ENCODE data around the gene SELPLG. TPM values are rescaled to one million over a fixed set of nuclear protein-coding genes. Genes with fewer than 3 reads are reported as not detected.

Gene SELPLG, protein sequence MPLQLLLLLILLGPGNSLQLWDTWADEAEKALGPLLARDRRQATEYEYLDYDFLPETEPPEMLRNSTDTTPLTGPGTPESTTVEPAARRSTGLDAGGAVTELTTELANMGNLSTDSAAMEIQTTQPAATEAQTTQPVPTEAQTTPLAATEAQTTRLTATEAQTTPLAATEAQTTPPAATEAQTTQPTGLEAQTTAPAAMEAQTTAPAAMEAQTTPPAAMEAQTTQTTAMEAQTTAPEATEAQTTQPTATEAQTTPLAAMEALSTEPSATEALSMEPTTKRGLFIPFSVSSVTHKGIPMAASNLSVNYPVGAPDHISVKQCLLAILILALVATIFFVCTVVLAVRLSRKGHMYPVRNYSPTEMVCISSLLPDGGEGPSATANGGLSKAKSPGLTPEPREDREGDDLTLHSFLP
- total RNA-seq = not detected in 2 replicates
- long read RNA-seq = 0 reads

DNA sequence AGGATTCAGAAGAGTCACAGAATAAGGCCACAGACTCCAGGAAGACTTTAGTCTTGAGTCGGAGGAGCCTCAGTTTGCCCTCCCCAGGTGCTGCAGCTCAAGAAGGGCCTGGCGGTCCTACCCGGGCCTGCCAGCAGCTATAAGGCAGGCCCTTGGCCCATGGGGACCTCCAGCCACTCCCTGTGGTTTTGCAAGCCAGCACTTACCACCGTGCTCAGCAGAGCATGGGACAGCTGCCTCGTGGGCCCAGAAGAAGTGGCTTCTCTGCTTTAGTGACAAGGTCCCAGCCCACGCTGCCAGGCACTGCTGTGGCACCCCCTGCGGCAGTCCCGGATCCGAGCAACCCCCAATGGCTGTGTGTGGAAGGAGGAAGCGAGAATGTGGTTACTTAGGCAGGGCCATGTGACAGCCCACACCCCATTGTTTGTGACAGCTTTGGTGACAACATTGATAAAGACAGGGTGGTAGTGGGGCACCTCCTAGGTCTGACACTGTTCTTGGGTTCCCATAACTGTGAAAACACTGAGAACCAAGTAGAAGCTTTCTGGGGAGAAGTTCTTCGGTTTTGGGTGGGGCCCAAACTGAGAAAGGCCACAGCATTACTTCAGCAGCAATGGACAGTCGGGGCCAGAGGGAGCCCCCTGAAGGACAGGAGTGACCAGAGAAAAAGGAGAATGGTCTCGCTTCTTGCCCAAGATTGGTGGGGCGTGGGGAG lies at the start of gene SELPLG:
Gene SELPLG (minus strand): TSS at position 361 of the 715 bp plus-strand sequence. CDS start 9,587 bp downstream, outside the sequence.
- no peak for DNase-seq (ENCODE audit: low spot score, unreplicated experiment)
- H3K27ac Mint-ChIP-seq = no peak within 1 kb of the TSS
- no peak within 1 kb of the TSS for H3K4me3 Mint-ChIP-seq (ENCODE audit: low read depth)
- TF ChIP-seq, protein P1, sequence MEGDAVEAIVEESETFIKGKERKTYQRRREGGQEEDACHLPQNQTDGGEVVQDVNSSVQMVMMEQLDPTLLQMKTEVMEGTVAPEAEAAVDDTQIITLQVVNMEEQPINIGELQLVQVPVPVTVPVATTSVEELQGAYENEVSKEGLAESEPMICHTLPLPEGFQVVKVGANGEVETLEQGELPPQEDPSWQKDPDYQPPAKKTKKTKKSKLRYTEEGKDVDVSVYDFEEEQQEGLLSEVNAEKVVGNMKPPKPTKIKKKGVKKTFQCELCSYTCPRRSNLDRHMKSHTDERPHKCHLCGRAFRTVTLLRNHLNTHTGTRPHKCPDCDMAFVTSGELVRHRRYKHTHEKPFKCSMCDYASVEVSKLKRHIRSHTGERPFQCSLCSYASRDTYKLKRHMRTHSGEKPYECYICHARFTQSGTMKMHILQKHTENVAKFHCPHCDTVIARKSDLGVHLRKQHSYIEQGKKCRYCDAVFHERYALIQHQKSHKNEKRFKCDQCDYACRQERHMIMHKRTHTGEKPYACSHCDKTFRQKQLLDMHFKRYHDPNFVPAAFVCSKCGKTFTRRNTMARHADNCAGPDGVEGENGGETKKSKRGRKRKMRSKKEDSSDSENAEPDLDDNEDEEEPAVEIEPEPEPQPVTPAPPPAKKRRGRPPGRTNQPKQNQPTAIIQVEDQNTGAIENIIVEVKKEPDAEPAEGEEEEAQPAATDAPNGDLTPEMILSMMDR (IDR thresholded peaks at IDR 0.05; ENCODE audit: unreplicated experiment) = no peak
- H3K4me1 Mint-ChIP-seq (ENCODE audit: low read depth) = peaks cover 9% of the 10 kb centered on the region
- H3K36me3 Mint-ChIP-seq (ENCODE audit: insufficient read depth) = no peaks in the 10 kb centered on the region
- H3K9me3 Mint-ChIP-seq (ENCODE audit: low read depth) = no peaks in the 10 kb centered on the region
- H3K27me3 Mint-ChIP-seq = peaks cover 9% of the 10 kb centered on the region

DNA sequence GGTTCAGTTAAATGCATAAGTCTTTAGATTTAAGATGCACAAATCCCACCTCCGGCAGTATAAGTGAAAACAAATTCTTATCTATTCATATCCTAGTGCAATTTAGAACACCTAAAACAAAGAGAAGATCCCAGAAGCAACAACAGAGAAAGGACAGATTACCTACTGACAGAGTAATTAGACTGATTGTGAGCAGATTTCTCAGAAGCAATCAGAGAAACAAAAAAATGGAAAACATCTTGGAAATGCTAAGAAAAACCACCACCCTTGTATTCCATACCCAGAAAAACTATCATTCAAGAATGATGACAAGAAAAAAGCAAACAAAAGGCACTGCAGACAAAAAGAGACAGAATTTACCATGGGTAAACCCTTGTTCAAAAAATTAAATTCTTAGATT lies 47.6 kb upstream of the SELPLG start:
- H3K27me3 Mint-ChIP-seq = no peaks in the 10 kb centered on the region
- TF ChIP-seq, protein P1 (IDR thresholded peaks at IDR 0.05; ENCODE audit: unreplicated experiment) = no peak
- H3K27ac Mint-ChIP-seq = no peak overlapping the region
- DNase-seq (ENCODE audit: low spot score, unreplicated experiment) = no peak
- peaks cover 1% of the 10 kb centered on the region for H3K36me3 Mint-ChIP-seq (ENCODE audit: insufficient read depth)
- no peaks in the 10 kb centered on the region for H3K9me3 Mint-ChIP-seq (ENCODE audit: low read depth)
- peaks cover 7% of the 10 kb centered on the region for H3K4me1 Mint-ChIP-seq (ENCODE audit: low read depth)
- H3K4me3 Mint-ChIP-seq (ENCODE audit: low read depth) = no peak overlapping the region

DNA sequence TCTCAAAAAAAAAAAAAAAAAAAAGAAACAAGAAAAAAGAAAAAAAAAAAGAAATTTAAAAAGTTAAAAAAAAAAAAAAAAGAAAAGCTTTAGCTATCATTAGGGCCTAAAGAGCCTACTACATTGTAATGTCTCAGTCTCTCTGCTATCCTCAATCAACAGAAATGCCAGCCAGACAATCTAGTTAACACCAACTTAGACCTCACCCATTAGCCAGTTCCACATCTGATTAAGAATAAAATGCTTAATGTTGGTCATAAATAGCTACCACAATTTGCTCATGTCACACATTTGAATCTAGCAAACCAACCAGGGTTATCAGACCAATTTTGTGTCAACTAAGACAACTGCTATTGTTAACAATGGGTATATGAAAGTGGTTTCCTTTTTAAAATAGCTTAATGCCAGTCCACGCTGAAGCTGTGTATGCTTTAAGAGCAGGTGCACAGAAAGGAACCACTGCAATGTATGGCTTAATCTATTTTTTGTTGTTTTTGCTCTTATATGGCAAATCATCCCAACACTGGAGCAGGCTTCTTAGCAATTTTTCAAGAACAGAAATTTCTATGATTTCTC lies 45.5 kb upstream of the SELPLG start:
- DNase-seq (ENCODE audit: low spot score, unreplicated experiment) = no peak
- TF ChIP-seq, protein P1 (IDR thresholded peaks at IDR 0.05; ENCODE audit: unreplicated experiment) = no peak
- Mint-ChIP-seq H3K36me3 (ENCODE audit: insufficient read depth) (peaks cover 6% of the 10 kb centered on the region), H3K27me3 (no peaks in the 10 kb centered on the region), H3K4me1 (ENCODE audit: low read depth) (peaks cover 21% of the 10 kb centered on the region), H3K4me3 (ENCODE audit: low read depth) (no peak overlapping the region), H3K27ac (no peak overlapping the region), H3K9me3 (ENCODE audit: low read depth) (no peaks in the 10 kb centered on the region)

DNA sequence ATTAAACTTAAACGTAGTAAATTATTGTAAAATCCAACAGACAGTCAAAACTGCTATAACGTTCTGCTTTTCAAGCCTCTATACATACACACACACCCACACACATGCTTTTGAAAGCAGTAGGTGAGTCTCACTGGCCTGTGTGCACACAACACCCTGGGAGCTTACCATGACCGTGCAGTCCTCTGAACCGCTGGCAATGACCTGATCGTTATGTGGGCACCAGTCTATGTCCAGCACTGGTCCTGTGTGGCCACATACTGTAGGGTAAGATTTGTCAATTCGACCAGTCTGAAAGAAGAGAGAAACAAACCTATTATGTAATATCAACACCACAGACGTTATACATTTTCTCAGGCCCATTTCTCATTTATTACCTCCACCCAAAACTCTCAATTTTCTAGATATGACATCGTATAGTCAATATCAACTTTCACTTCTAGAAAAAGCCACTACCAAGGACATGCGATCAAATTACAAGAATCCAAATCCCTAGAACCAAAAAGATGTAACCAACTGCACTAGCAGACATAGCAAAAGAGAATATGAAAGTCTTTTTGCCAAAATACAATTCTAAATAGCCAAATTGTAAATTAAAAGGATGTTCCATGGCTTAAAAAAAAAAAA lies 44.5 kb upstream of the SELPLG start:
- TF ChIP-seq, protein P1 (IDR thresholded peaks at IDR 0.05; ENCODE audit: unreplicated experiment) = no peak
- Mint-ChIP-seq H3K36me3 (ENCODE audit: insufficient read depth) (peaks cover 9% of the 10 kb centered on the region), H3K27me3 (no peaks in the 10 kb centered on the region), H3K4me3 (ENCODE audit: low read depth) (no peak overlapping the region), H3K4me1 (ENCODE audit: low read depth) (peaks cover 17% of the 10 kb centered on the region), H3K9me3 (ENCODE audit: low read depth) (no peaks in the 10 kb centered on the region), H3K27ac (no peak overlapping the region)
- no peak for DNase-seq (ENCODE audit: low spot score, unreplicated experiment)

DNA sequence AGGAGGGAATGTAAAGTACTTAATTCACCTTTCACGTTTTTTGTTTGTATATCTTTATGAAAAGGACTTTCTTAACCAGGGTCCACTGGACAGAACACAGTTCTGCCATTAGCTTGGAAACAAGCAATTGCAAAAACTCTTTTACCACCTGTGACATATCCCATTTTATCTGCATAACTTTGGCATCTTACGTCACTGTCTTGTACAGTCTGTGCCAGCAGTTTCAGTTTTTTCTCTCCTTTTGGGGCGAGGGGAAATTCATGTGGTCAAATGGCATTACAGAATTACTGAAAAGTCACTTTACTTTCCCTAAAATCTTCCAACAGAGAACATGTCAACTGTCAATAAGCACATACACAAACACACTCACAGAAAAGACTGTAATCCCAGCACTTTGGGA lies 43.7 kb upstream of the SELPLG start:
- TF ChIP-seq, protein P1 (IDR thresholded peaks at IDR 0.05; ENCODE audit: unreplicated experiment) = no peak
- Mint-ChIP-seq H3K4me1 (ENCODE audit: low read depth) (peaks cover 17% of the 10 kb centered on the region), H3K36me3 (ENCODE audit: insufficient read depth) (peaks cover 12% of the 10 kb centered on the region), H3K4me3 (ENCODE audit: low read depth) (no peak overlapping the region), H3K27ac (no peak overlapping the region), H3K9me3 (ENCODE audit: low read depth) (no peaks in the 10 kb centered on the region), H3K27me3 (no peaks in the 10 kb centered on the region)
- no peak for DNase-seq (ENCODE audit: low spot score, unreplicated experiment)
